Tibial nerve (tissue), 4 donors: ENCODE results near the gene CELF3. TPM values are rescaled to one million over a fixed set of nuclear protein-coding genes. Genes with fewer than 3 reads are reported as not detected.

Source experiments
- DNase-seq, 2 donors: peaks; one replicate each; pipeline ENCODE4 v3.0.0-alpha.2; 2019; ENCODE audit warnings: low spot score in 2 of 2
- H3K27ac ChIP-seq, 4 donors: fragments of 200-600 bp; sonication (generic) in 3 of 4; one replicate each; pipeline ENCODE4 v1.5.1; 2017 to 2019; ENCODE audit warnings: mild to moderate bottlenecking in 1 of 4
- H3K27me3 ChIP-seq, 2 donors: fragments of 200-600 bp; sonication (generic) in 1 of 2; one replicate each; pipeline versions ENCODE4 v1.5.1 to v1.6.0; 2017 to 2019
- H3K36me3 ChIP-seq, 3 donors: fragments of 200-600 bp; sonication (generic); one replicate each; pipeline ENCODE4 v1.5.1; 2018 to 2019
- H3K4me1 ChIP-seq, 4 donors: fragments of 200-600 bp; sonication (generic) in 3 of 4; one replicate each; pipeline ENCODE4 v1.5.1; 2017 to 2019
- H3K4me3 ChIP-seq, 4 donors: fragments of 200-600 bp; sonication (generic) in 3 of 4; one replicate each; pipeline ENCODE4 v1.5.1; 2017 to 2019; ENCODE audit warnings: mild to moderate bottlenecking in 1 of 4, moderate library complexity in 1 of 4
- H3K9me3 ChIP-seq, 4 donors: fragments of 200-600 bp; sonication (generic) in 3 of 4; one replicate each; pipeline ENCODE4 v1.5.1; 2017 to 2019
- EP300 ChIP-seq, 2 donors: sonication (generic); formaldehyde crosslinking; IDR thresholded peaks; one replicate each; pipeline ENCODE4 v1.6.1; 2017; ENCODE audit warnings: antibody characterized with exemption in 2 of 2, mild to moderate bottlenecking in 1 of 2
- POLR2A ChIP-seq, 2 donors: fragments of 450-650 bp; IDR thresholded peaks; one replicate each; pipeline ENCODE4 v1.6.1; 2017; ENCODE audit warnings: antibody characterized with exemption in 2 of 2, mild to moderate bottlenecking in 2 of 2, moderate library complexity in 2 of 2
- WGBS, 2 donors: methylation state at CpG; one replicate each; pipeline ENCODE4 v1.1.5; 2018; 5-methylcytosine and 5-hydroxymethylcytosine counted together
- total RNA-seq, 4 donors: library from RNA; depleted of rRNA; stranded (reverse); fragments of >200 nt; gene quantifications; one replicate each; pipeline ENCODE4 v1.1.0, GENCODE V29; 2016
- TF ChIP-seq, protein P1 (sequence below), 5 experiments: fragments of 200-600 bp in 3 of 5; fragments of 450-650 bp in 2 of 5; sonication (generic) in 3 of 5; IDR thresholded peaks; one replicate each; pipeline ENCODE4 v1.5.1; 2016 to 2019; ENCODE audit warnings: antibody characterized with exemption in 5 of 5, mild to moderate bottlenecking in 3 of 5, moderate library complexity in 2 of 5

Gene CELF3
- total RNA-seq, 4 donors from 2014 or later, result not detected

DNA sequence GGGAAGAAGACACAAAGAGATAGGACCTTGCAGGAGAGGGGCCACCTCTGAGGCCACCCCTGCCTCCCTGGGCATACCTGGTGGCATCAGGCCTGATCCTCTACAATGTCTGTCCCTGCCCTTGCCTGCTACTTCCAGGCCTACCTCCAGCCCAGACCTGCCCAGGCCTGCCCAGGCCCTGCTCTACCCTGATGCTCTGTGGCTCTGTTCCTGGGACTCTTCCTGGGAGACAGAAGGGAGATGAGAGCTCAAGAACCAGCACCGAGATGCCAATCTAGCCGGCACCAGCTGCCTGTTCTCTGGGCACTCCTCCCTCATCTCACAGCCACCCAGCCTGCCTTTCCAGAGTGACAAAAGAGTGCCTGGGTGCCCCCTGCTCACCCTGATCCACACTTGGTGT, 2.7 kb downstream of the CELF3 start:
- no peak for DNase-seq
- TF ChIP-seq POLR2A (IDR thresholded peaks at IDR 0.05) (no peak), EP300 (IDR thresholded peaks at IDR 0.05) (no peak)
- TF ChIP-seq, protein P1, sequence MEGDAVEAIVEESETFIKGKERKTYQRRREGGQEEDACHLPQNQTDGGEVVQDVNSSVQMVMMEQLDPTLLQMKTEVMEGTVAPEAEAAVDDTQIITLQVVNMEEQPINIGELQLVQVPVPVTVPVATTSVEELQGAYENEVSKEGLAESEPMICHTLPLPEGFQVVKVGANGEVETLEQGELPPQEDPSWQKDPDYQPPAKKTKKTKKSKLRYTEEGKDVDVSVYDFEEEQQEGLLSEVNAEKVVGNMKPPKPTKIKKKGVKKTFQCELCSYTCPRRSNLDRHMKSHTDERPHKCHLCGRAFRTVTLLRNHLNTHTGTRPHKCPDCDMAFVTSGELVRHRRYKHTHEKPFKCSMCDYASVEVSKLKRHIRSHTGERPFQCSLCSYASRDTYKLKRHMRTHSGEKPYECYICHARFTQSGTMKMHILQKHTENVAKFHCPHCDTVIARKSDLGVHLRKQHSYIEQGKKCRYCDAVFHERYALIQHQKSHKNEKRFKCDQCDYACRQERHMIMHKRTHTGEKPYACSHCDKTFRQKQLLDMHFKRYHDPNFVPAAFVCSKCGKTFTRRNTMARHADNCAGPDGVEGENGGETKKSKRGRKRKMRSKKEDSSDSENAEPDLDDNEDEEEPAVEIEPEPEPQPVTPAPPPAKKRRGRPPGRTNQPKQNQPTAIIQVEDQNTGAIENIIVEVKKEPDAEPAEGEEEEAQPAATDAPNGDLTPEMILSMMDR (IDR thresholded peaks at IDR 0.05), result no peak
- Histone ChIP-seq H3K4me3 (no peak overlapping the region), H3K27me3 (peaks cover 0 to 62% of the 10 kb centered on the region in 2 donors), H3K27ac (no peak overlapping the region), H3K4me1 (peaks cover 0 to 19% (median 4%) of the 10 kb centered on the region in 4 donors), H3K9me3 (no peaks in the 10 kb centered on the region), H3K36me3 (no peaks in the 10 kb centered on the region)
- WGBS, 2 donors, result 88 to 95% methylated on average over 2 of the region's 2 CpGs

DNA sequence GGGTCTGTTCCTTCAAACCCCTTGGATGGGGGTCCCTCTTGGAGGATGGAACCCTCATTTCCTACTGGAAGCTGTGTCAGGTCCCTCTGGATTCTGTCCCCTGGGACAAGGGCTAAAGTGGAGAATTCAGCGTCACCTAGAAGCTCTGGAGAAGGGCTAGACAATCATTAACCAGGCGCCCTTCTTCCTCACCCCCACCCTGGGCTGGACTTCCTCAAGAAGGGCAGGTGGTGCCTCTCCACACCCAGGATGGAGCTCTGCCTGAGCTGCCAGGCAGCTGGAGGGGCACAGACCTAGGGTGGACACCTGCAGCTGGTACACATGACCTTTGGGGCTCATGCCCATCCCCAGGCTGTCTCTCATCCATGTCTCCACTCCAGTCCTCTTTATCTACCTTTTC, 3.6 kb downstream of the CELF3 start:
- TF ChIP-seq EP300 (IDR thresholded peaks at IDR 0.05), result no peak
- TF ChIP-seq, protein P1 (IDR thresholded peaks at IDR 0.05), result no peak
- Histone ChIP-seq H3K27me3 (peaks cover 0 to 55% of the 10 kb centered on the region in 2 donors), H3K9me3 (no peaks in the 10 kb centered on the region), H3K27ac (no peak overlapping the region), H3K36me3 (no peaks in the 10 kb centered on the region), H3K4me3 (no peak overlapping the region), H3K4me1 (peaks cover 0 to 19% (median 4%) of the 10 kb centered on the region in 4 donors)
- no peak for DNase-seq
- 58 to 88% methylated on average over 2 of the region's 2 CpGs for WGBS, 2 donors

DNA sequence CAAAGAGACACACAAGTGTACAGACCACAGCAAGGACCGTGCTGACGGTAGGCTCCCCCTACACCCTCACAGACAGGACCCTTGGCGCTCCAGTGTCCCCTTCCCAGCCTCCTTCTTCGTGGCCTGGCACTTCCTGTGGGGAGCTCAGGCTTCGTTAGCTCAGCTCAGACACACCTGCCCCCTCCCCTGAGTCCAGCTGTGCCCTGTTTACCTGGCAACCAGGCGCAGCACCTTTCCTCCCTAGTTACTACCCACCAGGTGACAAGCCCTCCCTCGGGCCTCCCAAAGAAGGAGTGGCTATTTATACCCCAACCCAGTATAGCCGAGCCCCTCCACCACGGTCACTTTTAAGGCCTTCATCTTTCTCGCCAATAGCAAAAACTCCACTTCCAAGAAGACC, 4.7 kb downstream of the CELF3 start:
- H3K27me3 ChIP-seq, result peaks cover 0 to 44% of the 10 kb centered on the region in 2 donors
- H3K4me3 ChIP-seq, result no peak overlapping the region
- 57 to 61% methylated on average over 10 of the region's 10 CpGs for WGBS, 2 donors
- H3K4me1 ChIP-seq, result peaks cover 0 to 10% (median 0%) of the 10 kb centered on the region in 4 donors
- TF ChIP-seq POLR2A (IDR thresholded peaks at IDR 0.05), result no peak
- TF ChIP-seq, protein P1 (IDR thresholded peaks at IDR 0.05), result no peak
- TF ChIP-seq EP300 (IDR thresholded peaks at IDR 0.05), result no peak
- H3K27ac ChIP-seq, result no peak overlapping the region
- no peak for DNase-seq
- H3K36me3 ChIP-seq, result no peaks in the 10 kb centered on the region
- H3K9me3 ChIP-seq, result no peaks in the 10 kb centered on the region

DNA sequence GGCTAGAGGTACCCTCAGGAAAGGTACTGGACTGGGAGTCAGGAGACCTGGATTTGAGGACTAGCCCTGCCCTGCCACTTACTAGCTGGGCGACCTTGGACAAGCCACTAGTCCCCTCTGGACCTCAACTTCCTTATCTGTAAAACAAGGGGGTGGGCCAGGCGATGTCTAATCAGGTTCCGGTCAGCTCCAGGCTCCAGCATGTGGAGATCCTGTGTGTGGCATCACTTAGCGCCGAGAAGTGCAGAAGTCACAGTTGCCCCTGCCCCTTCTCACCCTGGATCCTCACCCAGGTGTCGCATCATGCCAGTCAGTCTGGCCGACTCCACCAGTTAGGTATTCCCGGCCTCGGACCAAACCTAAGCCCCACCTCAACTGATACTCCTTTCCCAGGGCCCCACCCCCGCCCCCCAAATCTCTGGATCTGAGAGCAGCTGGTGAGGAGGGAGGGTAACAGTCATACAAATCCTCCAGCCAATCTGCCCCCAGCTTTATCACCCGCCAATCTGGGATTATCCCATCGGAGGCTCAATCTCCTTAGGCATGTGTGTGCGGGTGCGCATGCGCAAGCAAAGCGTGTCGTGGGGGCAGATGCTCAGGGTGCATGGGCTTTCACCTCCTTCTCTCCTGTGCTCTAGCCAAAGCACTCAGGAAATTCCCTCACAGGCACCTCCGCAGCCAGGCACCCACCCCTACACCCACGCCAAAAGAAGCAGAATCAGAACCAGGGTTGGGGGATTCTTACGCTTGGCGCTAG, 5.4 kb downstream of the CELF3 start:
- H3K27me3 ChIP-seq, result peaks cover 0 to 37% of the 10 kb centered on the region in 2 donors
- H3K4me1 ChIP-seq, result peaks cover 0 to 3% (median 0%) of the 10 kb centered on the region in 4 donors
- H3K9me3 ChIP-seq, result no peaks in the 10 kb centered on the region
- no peaks in the 10 kb centered on the region for H3K36me3 ChIP-seq
- TF ChIP-seq, protein P1 (IDR thresholded peaks at IDR 0.05), result no peak
- TF ChIP-seq EP300 (IDR thresholded peaks at IDR 0.05), result no peak
- no peak for TF ChIP-seq POLR2A (IDR thresholded peaks at IDR 0.05)
- no peak for DNase-seq
- no peak overlapping the region for H3K4me3 ChIP-seq
- 85 to 87% methylated on average over 19 to 21 of the region's 21 CpGs for WGBS, 2 donors
- H3K27ac ChIP-seq, result no peak overlapping the region

DNA sequence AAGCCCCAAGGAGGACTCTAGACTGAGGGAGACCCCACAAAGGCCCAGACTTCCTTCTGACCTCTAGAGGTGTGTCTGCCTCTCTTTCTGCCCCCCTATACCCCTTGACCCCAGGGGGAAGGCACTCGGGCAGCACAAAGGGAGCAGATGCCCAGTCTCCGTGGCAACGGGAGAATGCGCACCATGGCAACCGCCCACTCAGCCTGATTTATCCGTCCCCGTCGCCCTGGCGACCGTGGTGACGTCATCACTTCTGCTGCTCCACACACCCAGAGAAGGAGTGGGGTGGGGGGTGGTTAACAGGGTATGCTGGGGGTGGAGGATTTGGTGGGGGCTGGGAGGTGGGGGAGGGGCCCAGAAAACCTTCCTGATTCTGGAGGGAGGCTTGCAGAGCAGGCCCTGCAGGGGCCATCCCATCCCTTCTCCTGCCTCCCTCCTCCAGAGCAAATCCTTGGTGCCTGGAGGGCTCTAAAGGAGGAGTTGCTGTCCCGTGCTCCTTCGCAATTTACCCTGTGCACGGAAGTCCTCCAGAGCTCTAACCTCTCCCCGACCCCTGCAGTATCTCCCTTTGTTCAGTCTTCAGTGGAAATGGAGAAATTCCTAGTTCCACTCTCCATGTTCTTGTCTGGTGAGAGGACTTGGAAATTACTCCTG, 6.3 kb downstream of the CELF3 start:
- Histone ChIP-seq H3K4me3 (no peak overlapping the region), H3K27me3 (peaks cover 0 to 28% of the 10 kb centered on the region in 2 donors), H3K36me3 (no peaks in the 10 kb centered on the region), H3K4me1 (no peaks in the 10 kb centered on the region), H3K9me3 (no peaks in the 10 kb centered on the region), H3K27ac (no peak overlapping the region)
- DNase-seq, result no peak
- WGBS, 2 donors, result 38 to 41% methylated on average over 11 to 15 of the region's 15 CpGs
- TF ChIP-seq EP300 (IDR thresholded peaks at IDR 0.05), result no peak
- TF ChIP-seq POLR2A (IDR thresholded peaks at IDR 0.05), result no peak
- TF ChIP-seq, protein P1 (IDR thresholded peaks at IDR 0.05), result no peak
